Esophagus (tissue), 2 donors: ENCODE data around the gene MZF1. TPM values are rescaled to one million over a fixed set of nuclear protein-coding genes. Genes with fewer than 3 reads are reported as not detected.

ENCODE experiments used
- H3K27ac ChIP-seq, 2 donors: one replicate each; pipeline ENCODE4 v1.5.1; 2013; ENCODE audit warnings: low read depth in 2 of 2, mild to moderate bottlenecking in 2 of 2, inconsistent platforms in 1 of 2, low read length in 1 of 2, moderate library complexity in 1 of 2
- H3K27me3 ChIP-seq, 2 donors: one replicate each; pipeline ENCODE4 v1.6.1; 2013; ENCODE audit warnings: low read length in 2 of 2, control low read depth in 1 of 2, mild to moderate bottlenecking in 1 of 2; ENCODE audit not compliant: insufficient read depth in 2 of 2, control insufficient read depth in 1 of 2
- H3K36me3 ChIP-seq, 2 donors: one replicate each; pipeline ENCODE4 v1.6.1; 2013; ENCODE audit warnings: low read length in 1 of 2; ENCODE audit not compliant: control insufficient read depth in 2 of 2, insufficient read depth in 2 of 2
- H3K4me1 ChIP-seq, 2 donors: one replicate each; pipeline ENCODE4 v1.6.1; 2013; ENCODE audit warnings: low read length in 1 of 2; ENCODE audit not compliant: control insufficient read depth in 2 of 2, insufficient read depth in 2 of 2
- H3K4me3 ChIP-seq, 2 donors: one replicate each; pipeline ENCODE4 v1.5.1; 2013; ENCODE audit warnings: low read length in 2 of 2, mild to moderate bottlenecking in 2 of 2, low read depth in 1 of 2, moderate library complexity in 1 of 2
- H3K9me3 ChIP-seq, 2 donors: one replicate each; pipeline ENCODE4 v1.6.1; 2013; ENCODE audit warnings: mild to moderate bottlenecking in 2 of 2, low read depth in 1 of 2, low read length in 1 of 2, moderate library complexity in 1 of 2; ENCODE audit not compliant: control insufficient read depth in 2 of 2, insufficient read depth in 1 of 2
- WGBS, 2 donors: extraction: QIAGEN DNeasy Blood & Tissue Kit; methylation state at CpG; one replicate each; pipeline ENCODE4 v1.1.7; 2013; 5-methylcytosine and 5-hydroxymethylcytosine counted together
- polyA plus RNA-seq, 2 donors: library from polyadenylated mRNA; stranded (reverse); fragments of 200-250 nt; gene quantifications; one replicate each; pipeline ENCODE4 v1.2.3, GENCODE V29; 2013
- donor health status: healthy with polysubstance abuse.
- donor health status: Bipolar disorder and iron deficiency.

The MZF1 gene
- polyA plus RNA-seq, 2 donors = 15.3 to 35.9 TPM

GRCh38 chr19:58555369-58555885, 17.7 kb downstream of the MZF1 start:
- H3K27me3 ChIP-seq = no peaks in the 10 kb centered on the region
- peaks cover 0 to 30% of the 10 kb centered on the region in 2 donors for H3K4me1 ChIP-seq
- WGBS, 2 donors = 41 to 47% methylated on average over 4 of the region's 4 CpGs
- peak overlapping the region; percentile 93 to 99 for H3K27ac ChIP-seq
- H3K36me3 ChIP-seq = peaks cover 20 to 39% of the 10 kb centered on the region in 2 donors
- H3K9me3 ChIP-seq = no peaks in the 10 kb centered on the region
- H3K4me3 ChIP-seq = peak overlapping the region; percentile 75 to 92

GRCh38 chr19:58554494-58555368, 18.4 kb downstream of the MZF1 start, which contains the start of gene CHMP2A:
TSS of gene CHMP2A (minus strand) at chr19:58555105. CDS start at chr19:58554212, 893 bp downstream.
- Histone ChIP-seq H3K27ac (peak within 1 kb of the TSS; percentile 93 to 99), H3K4me1 (peaks cover 0 to 27% of the 10 kb centered on the region in 2 donors), H3K4me3 (peak within 1 kb of the TSS; percentile 75 to 92), H3K36me3 (peaks cover 23 to 45% of the 10 kb centered on the region in 2 donors), H3K27me3 (no peaks in the 10 kb centered on the region), H3K9me3 (no peaks in the 10 kb centered on the region)
- 0 to 1% methylated on average over 59 to 69 of the region's 69 CpGs for WGBS, 2 donors

- H3K27ac ChIP-seq = peak overlapping the region; percentile 93 to 99
- H3K27me3 ChIP-seq = no peaks in the 10 kb centered on the region
- H3K36me3 ChIP-seq = peaks cover 28 to 53% of the 10 kb centered on the region in 2 donors
- no peaks in the 10 kb centered on the region for H3K9me3 ChIP-seq
- 27 to 30% methylated on average over 18 of the region's 18 CpGs for WGBS, 2 donors
- peaks cover 0 to 25% of the 10 kb centered on the region in 2 donors for H3K4me1 ChIP-seq
- peak overlapping the region; percentile 75 to 92 for H3K4me3 ChIP-seq
These were observed 19.2 kb downstream of the MZF1 start for GRCh38 chr19:58553799-58554493.

GRCh38 chr19:58552655-58553054, 20.5 kb downstream of the MZF1 start:
- H3K27me3 ChIP-seq = no peaks in the 10 kb centered on the region
- no peak overlapping the region for H3K4me3 ChIP-seq
- no peak overlapping the region for H3K27ac ChIP-seq
- no peaks in the 10 kb centered on the region for H3K9me3 ChIP-seq
- 85 to 90% methylated on average over 2 of the region's 2 CpGs for WGBS, 2 donors
- H3K36me3 ChIP-seq = peaks cover 36 to 66% of the 10 kb centered on the region in 2 donors
- H3K4me1 ChIP-seq = peaks cover 0 to 26% of the 10 kb centered on the region in 2 donors

GRCh38 chr19:58551577-58552471, 21.3 kb downstream of the MZF1 start:
- H3K4me1 ChIP-seq = peaks cover 0 to 27% of the 10 kb centered on the region in 2 donors
- no peaks in the 10 kb centered on the region for H3K9me3 ChIP-seq
- peaks cover 40 to 73% of the 10 kb centered on the region in 2 donors for H3K36me3 ChIP-seq
- WGBS, 2 donors = 94 to 95% methylated on average over 18 of the region's 18 CpGs
- H3K27me3 ChIP-seq = no peaks in the 10 kb centered on the region
- H3K27ac ChIP-seq = no peak overlapping the region
- H3K4me3 ChIP-seq = no peak overlapping the region

- peaks cover 5 to 26% of the 10 kb centered on the region in 2 donors for H3K4me1 ChIP-seq
- H3K27ac ChIP-seq = no peak overlapping the region
- H3K27me3 ChIP-seq = no peaks in the 10 kb centered on the region
- 42 to 56% methylated on average over 1 of the region's 1 CpG for WGBS, 2 donors
- no peak overlapping the region for H3K4me3 ChIP-seq
- peaks cover 40 to 67% of the 10 kb centered on the region in 2 donors for H3K36me3 ChIP-seq
- H3K9me3 ChIP-seq = no peaks in the 10 kb centered on the region
These were observed 22.0 kb downstream of the MZF1 start for GRCh38 chr19:58551123-58551497.

GRCh38 chr19:58550362-58551122, 22.6 kb downstream of the MZF1 start:
- Histone ChIP-seq H3K27me3 (no peaks in the 10 kb centered on the region), H3K27ac (no peak overlapping the region), H3K4me3 (no peak overlapping the region), H3K9me3 (no peaks in the 10 kb centered on the region), H3K4me1 (peaks cover 8 to 30% of the 10 kb centered on the region in 2 donors), H3K36me3 (peaks cover 37 to 62% of the 10 kb centered on the region in 2 donors)
- 85 to 87% methylated on average over 13 of the region's 13 CpGs for WGBS, 2 donors

GRCh38 chr19:58549664-58550361, 23.3 kb downstream of the MZF1 start:
- no peaks in the 10 kb centered on the region for H3K27me3 ChIP-seq
- H3K4me3 ChIP-seq = no peak overlapping the region
- no peak overlapping the region for H3K27ac ChIP-seq
- no peaks in the 10 kb centered on the region for H3K9me3 ChIP-seq
- peaks cover 10 to 29% of the 10 kb centered on the region in 2 donors for H3K4me1 ChIP-seq
- H3K36me3 ChIP-seq = peaks cover 37 to 61% of the 10 kb centered on the region in 2 donors
- WGBS, 2 donors = 84 to 90% methylated on average over 11 of the region's 11 CpGs
